LNCAP (cell line): Measurements from ENCODE around the gene IRF6.

Source experiments
- TF ChIP-seq, protein P1 (sequence below): fragments of 450-650 bp; IDR thresholded peaks from 2 replicates; pipeline ENCODE4 v1.5.1; 2017; ENCODE audit warnings: mild to moderate bottlenecking

IRF6 gene

DNA sequence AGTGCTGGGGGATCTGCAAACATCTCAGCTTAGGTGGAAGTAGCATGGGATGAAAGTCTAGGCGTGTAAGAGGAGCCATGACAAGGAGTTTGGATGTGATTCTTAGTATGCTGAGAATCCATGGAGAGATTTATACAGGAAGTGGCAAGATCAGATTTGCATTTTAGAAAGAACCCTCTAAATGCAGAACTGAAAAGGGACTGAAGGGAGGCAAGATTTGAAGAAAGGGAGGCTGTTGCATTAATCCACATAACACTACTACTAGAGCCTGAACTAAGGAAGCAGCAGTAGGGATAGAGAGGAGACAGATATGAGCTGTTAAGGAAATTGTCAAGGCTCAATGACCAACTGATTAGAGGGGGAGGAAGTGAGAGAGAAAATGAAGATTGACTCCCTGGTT, 31.4 kb downstream of the IRF6 start:
- TF ChIP-seq, protein P1, sequence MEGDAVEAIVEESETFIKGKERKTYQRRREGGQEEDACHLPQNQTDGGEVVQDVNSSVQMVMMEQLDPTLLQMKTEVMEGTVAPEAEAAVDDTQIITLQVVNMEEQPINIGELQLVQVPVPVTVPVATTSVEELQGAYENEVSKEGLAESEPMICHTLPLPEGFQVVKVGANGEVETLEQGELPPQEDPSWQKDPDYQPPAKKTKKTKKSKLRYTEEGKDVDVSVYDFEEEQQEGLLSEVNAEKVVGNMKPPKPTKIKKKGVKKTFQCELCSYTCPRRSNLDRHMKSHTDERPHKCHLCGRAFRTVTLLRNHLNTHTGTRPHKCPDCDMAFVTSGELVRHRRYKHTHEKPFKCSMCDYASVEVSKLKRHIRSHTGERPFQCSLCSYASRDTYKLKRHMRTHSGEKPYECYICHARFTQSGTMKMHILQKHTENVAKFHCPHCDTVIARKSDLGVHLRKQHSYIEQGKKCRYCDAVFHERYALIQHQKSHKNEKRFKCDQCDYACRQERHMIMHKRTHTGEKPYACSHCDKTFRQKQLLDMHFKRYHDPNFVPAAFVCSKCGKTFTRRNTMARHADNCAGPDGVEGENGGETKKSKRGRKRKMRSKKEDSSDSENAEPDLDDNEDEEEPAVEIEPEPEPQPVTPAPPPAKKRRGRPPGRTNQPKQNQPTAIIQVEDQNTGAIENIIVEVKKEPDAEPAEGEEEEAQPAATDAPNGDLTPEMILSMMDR = no peak

DNA sequence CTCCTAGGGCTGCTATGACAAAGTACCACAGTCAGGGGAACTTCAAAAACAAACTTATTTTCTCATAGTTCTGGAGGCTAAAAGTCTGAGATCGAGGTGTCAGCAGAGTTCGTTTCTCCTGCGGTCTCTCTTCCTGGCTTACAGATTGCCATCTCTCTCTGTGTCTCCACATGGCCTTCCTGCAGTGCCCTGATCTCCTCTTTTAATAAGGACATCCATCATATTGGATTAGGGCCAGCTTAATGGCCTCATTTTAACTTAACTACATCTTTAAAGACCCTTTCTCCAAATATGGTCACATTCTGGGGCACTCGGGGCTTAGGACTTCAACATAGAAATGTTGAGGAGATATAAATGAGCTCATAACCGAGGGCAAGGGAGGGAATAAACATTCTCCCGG, 33.8 kb downstream of the IRF6 start:
- TF ChIP-seq, protein P1 = no peak

DNA sequence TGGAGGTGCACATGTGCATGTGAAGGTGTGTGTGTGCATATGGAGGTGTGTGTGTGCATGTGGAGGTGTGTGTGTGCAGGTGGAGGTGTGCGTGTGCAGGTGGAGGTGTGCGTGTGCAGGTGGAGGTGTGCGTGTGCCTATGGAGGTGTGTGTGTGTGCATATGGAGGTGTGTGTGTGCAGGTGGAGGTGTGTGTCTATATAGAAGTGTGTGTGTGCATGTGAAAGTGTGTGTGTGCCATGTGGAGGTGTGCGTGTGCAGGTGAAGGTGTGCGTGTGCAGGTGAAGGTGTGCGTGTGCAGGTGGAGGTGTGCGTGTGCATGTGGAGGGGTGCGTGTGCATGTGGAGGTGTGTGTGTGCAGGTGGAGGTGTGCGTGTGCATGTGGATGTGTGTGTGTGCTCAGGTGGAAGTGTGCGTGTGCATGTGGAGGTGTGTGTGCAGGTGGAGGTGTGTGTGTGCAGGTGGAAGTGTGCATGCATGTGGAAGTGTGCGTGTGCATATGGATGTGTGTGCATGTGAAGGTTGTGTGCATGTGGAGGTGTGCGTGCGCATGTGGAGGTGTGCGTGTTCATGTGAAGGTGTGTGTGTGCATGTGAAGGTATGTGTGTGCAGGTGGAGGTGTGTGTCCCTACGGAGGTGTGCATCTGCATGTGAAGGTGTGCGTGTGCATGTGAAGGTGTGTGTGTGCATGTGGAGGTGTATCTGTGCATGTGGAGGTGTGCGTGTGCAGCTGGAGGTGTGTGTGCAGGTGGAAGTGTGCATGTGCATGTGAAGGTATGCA, 35.1 kb downstream of the IRF6 start:
- TF ChIP-seq, protein P1 = no peak

DNA sequence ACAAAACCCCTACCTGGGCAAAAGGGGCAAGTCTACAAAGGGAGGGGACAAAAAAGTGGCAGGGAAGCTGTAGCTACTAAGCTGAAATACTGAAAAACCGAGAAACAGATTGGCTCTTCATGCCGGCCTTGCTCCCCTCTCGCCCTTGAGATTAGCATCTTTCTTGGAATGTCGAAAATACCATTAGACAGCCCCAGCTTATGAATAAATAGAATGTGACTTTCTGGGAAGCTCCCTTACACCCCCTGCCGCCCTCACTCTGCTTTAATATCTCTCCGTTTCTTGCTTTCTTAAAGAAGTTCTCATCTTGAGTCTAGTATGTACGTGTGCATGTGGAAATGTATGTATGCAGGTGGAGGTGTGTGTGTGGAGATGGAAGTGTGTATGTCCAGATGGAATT, 36.0 kb downstream of the IRF6 start:
- TF ChIP-seq, protein P1 = no peak

DNA sequence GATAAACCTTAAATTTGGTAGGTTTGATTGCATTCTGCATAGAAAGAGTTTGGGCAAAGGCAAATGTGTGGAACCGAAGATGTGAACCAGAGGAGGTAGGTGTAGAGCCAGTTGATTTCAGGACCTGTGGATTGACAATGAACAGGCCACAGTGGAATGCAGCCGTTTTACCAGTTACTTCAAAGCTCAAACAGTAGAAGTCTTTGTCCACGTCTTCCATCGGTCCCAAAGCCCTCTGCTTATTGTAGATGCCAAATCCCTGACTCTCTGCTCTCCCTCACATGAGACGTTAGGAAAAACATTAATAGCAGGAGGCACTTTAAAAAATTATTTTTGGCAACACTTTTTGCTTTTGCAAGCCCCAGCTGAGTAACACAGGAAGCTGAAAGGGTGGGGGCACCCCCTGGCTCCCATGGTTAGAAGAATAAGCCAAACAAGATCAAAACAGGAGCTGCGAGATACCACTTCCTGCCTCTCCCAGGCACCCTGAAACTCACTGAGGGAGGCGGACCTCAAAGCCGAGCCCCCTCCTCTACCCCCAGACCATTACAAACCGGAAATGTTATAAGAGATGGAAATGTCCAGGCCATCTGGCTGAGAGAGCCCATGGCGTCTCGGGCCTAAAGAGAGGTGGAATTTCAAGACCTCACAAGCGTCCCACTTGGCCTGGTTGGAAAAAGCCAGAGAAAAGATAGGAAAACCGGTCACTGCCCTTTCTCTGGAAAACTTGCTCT, 36.6 kb downstream of the IRF6 start:
- TF ChIP-seq, protein P1 = no peak

DNA sequence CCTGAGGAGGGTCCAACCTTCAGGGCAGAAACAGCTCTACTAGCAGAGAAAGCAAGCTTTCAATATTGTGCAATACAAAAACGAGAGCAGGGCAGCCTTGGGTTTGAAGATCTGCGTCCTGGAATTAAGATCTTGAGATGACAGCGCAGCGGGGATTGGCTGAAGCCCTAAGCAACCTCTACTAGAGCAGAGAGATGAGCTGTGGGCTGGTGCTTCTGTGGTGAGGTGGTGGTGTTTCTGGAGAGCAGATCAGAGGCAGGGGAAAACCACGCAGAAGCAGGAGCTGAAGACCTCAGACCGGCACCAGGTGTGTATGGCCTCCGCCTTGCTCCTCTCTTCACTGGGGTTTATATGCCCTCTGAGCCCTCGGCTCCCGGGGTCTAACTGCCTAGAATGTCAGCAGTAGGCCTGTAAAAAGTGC, 37.6 kb downstream of the IRF6 start:
- TF ChIP-seq, protein P1 = no peak

DNA sequence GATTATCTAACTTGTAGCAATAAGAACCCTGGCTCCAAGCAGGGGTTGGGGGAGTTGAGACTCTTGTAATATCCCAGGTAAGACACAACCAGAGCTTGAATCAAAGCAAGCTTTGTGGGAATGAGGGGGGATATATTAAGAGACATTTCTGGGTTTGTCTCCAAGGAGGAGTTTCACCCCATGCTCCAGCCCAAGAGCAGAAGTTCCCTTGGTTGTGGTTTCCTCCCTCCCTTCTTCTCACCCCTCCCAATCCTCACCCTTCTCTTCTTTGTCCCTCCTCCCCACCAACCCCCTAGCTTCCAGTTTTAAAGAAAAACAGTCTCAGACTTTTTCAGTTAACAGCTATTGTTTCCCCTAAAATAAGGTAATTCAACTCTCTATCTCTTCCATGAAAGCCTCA, 38.2 kb downstream of the IRF6 start:
- TF ChIP-seq, protein P1 = no peak
